ENCODE data around the gene ATXN10.

The ATXN10 gene

DNA sequence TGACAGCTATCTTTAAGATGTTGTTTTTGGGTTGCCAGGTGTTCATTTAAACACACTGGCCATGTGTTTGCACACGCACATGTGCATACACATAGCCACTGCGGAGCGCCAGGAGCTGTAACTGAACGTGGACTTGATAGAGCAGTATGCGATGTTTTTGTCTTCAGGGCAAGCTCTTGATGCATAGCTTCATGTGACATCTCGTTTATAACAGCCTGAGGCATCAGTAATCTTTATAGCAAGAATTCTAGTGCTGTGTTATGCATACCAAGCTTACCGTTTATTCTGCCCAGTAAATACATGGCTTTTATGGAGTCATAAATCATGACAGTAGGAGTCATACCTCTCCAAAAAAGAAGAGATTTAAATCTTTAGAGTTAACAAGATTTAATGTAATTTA, 87.0 kb downstream of the ATXN10 start:
- no peak for DNase-seq (ENCODE audit: low spot score)

GRCh38 chr22:45760682-45761081, 89.0 kb downstream of the ATXN10 start:
- no peak for DNase-seq (ENCODE audit: low spot score)

DNA sequence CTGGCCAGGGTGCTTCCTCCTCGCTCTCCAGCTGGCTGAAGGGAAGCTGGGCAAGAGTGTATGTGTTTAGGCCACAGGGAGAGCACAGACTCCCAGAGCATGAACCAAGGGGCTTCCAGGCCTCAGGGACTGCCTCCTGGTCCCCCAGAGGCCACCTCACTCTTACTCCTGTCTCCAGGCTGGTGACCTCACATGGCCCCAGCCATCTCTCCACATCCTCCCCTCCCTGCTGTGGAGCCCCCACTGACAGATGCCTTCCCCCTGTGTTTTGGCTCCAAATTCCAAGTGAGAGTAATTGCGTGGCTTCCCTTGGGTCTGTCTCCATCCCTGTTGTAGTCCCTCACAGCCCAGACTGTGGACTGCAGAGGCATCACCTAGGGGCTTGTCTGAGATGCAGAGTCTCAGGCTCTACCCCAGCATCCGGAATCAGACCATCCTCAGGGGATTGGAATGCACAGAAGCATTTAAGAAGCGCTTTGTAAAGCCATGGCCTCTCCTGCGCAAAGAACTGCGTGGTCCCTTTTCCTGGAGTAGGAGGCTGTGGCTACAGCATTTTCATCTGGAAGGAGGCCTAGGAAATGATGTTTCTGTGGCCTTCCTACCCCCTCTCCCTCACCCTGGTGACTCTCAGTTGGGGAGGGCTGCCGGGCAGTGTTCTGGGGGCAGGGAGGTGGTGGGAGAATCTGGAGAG, 91.1 kb downstream of the ATXN10 start:
- DNase-seq (ENCODE audit: low spot score) = no peak

- no peak for DNase-seq (ENCODE audit: low spot score)
Observed at GRCh38 chr22:45763236-45763624, 91.6 kb downstream of the ATXN10 start.

DNA sequence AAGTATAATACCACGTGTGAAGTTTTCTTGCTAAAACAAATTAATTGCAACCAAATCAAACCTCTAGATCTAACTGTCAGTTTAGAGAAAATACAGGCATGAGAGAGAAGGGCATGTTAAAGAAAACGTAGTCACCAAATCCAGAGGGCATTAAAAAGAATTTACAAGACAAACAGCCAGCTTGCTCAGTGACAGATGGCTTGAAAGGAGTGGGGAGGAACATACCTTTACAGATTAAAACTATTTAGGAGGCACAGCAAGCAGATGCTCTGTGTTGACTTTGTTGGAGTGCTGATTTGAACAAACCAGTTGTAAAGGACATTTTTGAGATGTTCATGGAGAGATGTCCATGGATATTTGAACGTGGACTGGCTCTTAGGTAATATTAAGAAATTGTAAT, 96.9 kb downstream of the ATXN10 start:
- DNase-seq (ENCODE audit: low spot score) = no peak

DNA sequence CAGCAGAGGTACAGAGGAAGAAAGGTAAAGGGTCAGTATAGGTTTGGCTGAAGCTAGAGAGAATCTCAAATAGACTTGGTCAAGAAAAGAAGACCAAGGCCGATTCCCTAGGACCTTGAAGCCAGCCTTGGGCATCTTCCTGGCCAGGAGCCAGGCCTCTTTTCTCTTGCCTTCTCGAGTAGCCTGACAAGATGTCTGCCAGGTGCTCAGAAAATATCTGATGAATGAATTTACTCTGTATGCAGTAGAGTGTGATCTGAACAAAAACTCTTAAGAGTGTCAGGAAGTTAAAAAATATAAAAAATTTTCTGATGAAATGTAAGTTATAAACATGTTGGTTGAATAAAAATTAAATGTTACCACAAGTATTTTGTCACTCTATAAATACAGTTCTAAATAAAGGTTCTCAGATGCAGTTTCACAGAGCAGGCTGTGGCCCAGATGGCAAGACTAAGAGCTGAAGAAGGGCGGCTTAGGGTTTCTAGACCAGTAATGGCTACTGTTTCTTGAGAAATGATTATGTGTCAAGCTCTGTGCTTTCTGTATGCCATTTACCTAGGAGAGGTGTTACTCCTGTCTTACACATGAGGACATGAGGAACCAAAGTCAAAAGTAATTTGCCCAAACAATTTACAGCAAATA, 98.1 kb downstream of the ATXN10 start:
- no peak for DNase-seq (ENCODE audit: low spot score)

GRCh38 chr22:45770506-45770905, 98.9 kb downstream of the ATXN10 start:
- no peak for DNase-seq (ENCODE audit: low spot score)

GRCh38 chr22:45771057-45771456, 99.4 kb downstream of the ATXN10 start:
- no peak for DNase-seq (ENCODE audit: low spot score)

DNA sequence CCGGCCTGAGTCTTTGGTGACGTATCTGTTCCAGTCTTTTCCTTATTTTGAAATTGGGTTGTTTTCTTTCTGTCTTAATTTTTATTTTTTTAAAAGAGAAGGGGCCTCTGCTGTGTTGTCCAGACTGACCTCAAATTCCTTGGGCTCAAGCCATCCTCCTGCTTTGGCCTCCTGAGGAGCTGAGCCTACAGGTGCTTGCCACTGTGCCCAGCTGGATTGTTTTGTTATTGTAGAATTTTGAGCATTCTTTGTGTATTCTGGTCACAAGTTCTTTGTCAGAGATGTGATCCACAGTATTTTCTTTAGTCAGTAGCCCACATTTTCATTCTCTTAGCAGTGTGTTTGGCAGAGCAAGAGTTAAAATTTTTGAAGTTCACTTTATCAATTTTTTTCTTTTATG, 100.1 kb downstream of the ATXN10 start:
- DNase-seq (ENCODE audit: low spot score) = no peak

DNA sequence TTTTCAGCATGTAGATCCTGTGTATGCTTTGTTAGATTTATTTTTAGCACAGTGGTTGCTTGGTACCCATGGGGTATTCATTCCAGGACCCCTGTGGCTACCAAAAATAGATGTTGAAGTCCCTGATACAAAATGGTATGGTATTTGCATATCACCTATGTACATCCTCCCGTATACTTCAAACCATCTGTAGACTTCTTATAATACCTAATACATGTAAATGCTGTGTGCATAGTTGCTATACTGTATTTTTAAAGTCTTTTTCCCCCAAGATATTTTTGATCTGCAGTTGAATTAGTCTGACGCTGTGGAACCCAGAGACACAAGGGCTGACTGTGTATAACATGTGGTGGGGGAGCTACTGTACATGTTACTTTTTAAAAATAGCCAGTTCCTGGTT, 101.1 kb downstream of the ATXN10 start:
- DNase-seq (ENCODE audit: low spot score) = no peak

GRCh38 chr22:45774001-45774670, 102.5 kb downstream of the ATXN10 start:
- no peak for DNase-seq (ENCODE audit: low spot score)

- no peak for DNase-seq (ENCODE audit: low spot score)
Observed at GRCh38 chr22:45775062-45775461, 103.4 kb downstream of the ATXN10 start.

GRCh38 chr22:45775569-45776312, 104.1 kb downstream of the ATXN10 start:
- DNase-seq (ENCODE audit: low spot score) = no peak

- no peak for DNase-seq (ENCODE audit: low spot score)
Observed at GRCh38 chr22:45776313-45776585, 104.6 kb downstream of the ATXN10 start.

- DNase-seq (ENCODE audit: low spot score) = no peak
Observed at GRCh38 chr22:45777046-45777851, 105.6 kb downstream of the ATXN10 start.

DNA sequence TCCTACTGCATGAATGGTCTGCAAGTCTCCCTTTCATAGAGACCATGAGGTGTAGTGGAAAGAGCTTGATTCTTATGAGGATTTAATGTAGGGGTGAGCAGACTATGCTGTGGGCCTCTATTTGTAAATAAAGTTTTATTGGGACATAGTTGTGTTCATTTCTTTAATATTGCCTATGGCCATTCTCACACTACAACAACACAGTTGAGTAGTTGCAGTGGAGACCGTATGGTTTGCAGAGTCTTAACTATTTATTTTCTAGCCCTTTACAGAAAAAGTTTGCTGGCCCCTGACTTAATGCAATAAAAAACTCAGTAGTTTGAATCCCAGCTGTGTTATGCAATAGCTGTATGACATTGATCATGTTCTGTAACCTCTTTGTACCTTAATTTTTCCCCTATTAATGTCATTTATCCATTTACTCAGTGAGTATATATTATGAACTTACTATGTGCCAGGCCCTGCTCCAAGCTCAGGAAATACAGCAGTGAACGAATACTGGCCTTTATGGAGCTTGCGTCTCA, 106.3 kb downstream of the ATXN10 start:
- no peak for DNase-seq (ENCODE audit: low spot score)

- DNase-seq (ENCODE audit: low spot score) = no peak
Observed at GRCh38 chr22:45781459-45781858, 109.8 kb downstream of the ATXN10 start.

DNA sequence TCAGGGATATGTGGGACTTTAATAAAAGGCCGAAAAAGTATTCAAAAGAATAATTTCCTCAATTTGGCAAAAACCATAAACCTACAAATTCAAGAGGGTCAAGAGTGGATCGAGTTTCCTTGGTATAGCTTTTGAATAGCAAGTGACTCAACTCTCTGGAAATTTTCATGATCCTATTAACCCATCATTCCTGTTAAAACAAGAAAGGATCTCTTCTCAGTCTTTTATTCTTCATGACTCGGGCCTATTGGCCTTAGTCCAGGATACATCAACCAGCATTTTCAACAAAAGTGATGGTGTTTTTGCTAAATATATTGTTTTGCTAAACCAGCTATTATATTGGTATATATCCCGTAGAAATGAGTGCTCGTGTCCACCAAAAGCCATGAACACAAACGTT, 110.3 kb downstream of the ATXN10 start:
- no peak for DNase-seq (ENCODE audit: low spot score)

GRCh38 chr22:45783021-45783420, 111.4 kb downstream of the ATXN10 start:
- no peak for DNase-seq (ENCODE audit: low spot score)

DNA sequence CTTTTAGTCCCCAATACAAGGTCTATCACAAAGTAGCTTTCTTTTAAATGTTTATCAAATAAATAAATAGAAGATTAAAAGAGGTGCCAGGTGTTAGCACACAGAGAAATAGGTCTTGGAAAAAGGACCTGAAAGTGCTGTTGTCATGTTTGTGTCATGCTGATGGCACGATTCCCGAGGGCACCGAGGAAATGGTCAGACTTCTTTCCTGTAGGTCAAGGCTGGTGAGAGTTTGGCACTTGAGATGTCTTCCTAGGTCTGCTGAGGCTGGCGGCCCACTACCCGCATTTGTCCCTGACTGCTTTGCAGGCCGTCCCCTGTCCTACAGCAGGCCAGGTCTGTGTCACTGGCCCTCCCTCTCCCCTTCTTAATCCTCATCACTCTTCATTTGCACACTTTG, 112.1 kb downstream of the ATXN10 start:
- no peak for DNase-seq (ENCODE audit: low spot score)

- no peak for DNase-seq (ENCODE audit: low spot score)
Observed at GRCh38 chr22:45784357-45785277, 113.0 kb downstream of the ATXN10 start.
